Hippocampal formation (tissue), 2 donors: Measurements from ENCODE around the gene TMEM151B.

Experiments used
- DNase-seq, 2 donors: peaks; one replicate each; lab custom pipeline; 2025; lab: John Stamatoyannopoulos, UW

TMEM151B gene

DNA sequence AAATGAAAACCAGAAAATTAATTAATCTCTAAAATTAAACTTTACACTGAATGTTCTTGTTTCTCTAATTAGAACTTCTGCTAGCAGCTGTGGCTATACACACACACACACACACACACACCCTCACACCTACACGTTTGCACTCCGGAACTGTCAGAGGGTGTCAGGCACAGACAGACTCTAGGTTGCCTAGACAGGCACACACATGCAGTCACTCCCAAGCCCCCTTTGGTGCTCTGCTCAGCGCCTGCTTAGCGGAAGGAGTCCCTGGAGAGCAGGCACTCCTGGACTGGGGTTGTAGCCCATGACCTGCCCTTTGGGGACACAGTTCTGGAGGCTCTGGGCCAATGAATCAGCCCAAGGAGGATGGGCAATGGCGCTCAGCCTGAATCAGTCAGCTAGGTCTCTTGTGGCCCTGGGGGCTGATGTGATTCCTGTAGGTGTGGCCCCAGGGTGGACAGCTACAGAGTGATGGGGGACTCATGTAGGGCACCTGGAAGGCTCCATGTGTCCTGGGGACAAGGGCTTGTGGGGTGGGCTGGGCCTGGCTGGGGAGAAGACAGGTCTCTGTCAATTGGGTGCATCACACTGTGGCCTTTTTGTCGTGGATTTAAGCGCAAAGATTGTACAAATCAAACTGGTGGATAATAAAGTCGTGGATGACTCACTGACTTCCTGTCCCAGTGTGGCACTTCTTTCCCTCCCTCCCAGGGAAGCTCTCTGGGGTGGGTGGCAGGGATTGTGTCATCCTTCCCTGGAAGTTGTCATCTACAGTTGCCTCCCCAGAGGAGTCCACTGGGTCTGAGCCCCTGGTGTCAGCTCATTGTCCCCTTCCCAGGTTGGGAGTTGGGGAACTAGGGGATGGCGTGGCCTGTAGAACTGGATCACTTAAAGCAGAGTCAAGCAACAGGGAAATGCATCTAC, 8.8 kb downstream of the TMEM151B start:
- no peak for DNase-seq

DNA sequence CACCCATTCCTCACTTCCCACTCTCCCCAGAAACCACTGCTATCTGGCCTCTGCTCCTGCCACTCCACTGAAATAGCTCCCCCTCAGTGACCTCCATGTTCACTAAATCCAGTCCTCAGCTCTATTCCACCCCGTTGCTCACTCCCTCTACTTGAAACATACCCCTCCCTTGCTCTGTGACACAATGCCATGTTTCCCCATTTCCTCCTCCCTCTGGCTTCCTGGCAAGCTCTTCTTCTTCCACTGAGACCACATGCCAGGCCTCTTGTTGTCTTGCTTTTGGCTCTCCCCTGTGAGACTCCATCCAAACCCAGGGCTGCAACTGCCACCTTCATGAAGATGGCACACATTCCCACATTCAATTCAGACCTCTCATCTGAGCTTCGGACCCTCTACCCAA, 13.9 kb downstream of the TMEM151B start:
- DNase-seq: no peak

DNA sequence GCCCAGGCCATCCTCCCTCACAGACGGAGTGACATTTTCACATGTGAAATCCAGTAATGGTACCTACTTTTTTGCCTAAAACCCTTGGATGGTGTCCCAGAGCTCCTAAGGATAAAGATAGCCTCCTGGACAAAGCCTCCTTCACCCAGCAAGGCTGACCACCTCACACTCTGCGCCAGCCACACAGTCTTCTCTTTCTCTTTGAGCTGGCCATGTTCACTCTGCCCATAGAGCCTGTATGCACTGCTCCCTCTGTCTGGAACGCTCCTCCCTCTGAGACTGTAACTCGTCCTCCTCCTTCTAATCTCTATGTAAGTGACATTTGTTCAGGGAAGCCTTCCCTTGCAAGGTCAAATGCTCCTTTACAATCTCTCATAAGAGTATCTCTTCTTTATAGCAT, 14.6 kb downstream of the TMEM151B start:
- DNase-seq: no peak

DNA sequence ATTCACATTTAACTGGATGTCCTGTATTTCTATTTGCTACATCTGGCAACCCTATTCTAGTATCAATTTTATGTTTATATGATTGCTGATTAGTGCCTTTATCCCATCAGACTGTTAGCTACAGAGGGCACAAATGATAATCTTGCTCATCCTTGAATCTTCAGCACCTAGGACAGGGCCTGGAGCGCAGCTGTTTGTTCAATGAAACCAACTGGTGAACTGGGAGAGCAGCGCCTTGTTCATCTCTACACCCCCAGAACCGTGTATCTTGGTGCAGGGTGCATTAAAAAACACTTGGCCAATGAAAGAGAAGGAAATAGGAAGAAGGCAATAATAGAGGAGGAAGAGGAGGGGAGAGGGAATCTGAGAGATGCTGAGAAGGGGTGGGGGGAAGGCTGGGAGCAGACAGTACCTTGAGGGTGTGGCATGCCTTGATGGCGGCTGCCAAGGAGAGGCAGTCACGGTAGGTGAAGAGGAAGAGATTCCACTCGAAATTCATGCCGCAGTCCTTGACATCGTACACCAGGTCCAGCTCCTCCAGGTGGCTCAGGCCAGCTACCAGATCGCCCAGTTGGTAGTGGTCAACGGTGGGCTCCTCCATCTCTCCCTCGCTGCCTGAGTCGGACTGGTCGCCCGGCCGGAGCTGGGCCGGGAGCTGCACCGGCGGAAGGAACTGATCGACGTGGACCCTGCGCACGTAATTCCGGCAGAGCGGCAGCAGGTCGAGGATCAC, 15.5 kb downstream of the TMEM151B start:
- DNase-seq: no peak

DNA sequence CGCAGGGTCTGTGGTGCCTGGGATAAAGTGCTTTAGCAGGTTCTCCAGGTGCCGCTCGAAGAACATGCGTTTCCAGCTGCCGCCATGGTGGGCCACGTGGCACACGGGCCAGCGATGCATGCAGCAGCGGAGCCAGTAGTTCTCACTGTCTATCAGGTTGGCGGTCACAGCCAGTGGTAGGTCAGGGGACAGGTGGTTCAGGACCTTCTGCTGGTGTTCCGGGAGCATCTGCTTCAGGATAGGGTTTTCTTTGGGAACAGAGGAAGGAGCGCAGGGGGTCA, 16.0 kb downstream of the TMEM151B start:
- no peak for DNase-seq

DNA sequence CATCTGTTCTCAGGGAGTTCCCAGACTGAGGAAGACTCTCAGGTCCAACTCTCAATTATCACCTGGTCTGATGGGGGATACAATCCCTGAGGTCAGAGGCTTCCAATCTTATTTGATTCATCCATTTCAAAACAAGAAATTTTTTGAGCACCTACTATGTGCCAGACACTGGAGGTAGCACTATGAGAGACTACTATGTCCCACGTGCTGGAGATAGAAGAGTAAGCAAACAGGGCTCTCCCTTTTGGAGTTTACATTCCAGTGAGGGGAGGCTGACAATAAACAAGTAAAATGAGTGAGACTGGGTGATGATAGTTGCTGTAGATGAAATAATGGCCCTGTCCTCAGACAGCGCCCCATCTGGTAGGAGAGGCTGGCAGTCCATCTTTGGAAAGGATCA, 16.5 kb downstream of the TMEM151B start:
- no peak for DNase-seq

DNA sequence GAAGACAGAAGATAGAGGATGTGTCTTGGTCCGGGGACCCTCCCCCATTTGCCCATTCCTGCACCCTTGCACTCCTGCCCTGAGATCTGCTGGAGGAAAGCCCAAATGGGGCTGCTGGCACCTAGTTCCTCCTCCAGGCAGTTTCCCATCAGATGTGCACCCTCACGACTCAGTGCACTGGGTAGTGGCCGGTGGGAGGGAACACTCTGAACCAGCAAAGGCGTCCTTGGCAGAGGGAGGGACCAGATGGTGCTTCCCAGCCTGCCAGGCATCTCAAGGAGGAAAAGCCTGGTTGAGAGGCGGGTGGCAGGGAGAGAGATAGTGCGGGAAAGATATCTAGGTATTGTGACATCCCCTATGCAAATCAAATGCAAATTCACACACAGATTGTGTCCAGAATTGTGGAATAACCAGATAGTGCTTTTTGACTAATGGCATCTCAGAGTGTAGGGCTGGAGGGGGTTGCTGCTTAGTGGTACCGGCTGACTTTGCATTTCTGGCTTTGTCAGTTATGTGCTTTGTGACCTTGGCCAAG, 19.5 kb downstream of the TMEM151B start:
- DNase-seq: peak in 1 of 2 donors; percentile 37

DNA sequence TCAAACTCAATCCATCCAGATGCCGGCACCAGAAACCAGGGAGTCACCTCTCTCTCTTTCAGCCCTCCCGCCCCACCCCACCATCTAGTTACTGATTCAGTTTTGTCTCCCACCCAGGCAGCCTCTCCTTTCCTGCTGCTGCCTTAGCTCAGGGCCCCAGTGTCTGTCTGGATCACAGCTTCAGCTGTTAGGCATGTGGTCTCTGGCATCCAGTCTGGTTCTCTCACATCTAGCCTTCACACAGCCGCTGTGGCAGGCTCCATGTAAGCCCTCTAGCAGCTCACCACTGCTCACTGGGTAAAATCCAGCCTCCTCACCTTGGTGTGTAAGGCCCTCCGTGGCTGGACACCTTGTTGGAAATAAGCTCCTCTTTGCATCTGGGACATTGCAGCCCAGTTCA, 21.6 kb downstream of the TMEM151B start:
- DNase-seq: no peak

DNA sequence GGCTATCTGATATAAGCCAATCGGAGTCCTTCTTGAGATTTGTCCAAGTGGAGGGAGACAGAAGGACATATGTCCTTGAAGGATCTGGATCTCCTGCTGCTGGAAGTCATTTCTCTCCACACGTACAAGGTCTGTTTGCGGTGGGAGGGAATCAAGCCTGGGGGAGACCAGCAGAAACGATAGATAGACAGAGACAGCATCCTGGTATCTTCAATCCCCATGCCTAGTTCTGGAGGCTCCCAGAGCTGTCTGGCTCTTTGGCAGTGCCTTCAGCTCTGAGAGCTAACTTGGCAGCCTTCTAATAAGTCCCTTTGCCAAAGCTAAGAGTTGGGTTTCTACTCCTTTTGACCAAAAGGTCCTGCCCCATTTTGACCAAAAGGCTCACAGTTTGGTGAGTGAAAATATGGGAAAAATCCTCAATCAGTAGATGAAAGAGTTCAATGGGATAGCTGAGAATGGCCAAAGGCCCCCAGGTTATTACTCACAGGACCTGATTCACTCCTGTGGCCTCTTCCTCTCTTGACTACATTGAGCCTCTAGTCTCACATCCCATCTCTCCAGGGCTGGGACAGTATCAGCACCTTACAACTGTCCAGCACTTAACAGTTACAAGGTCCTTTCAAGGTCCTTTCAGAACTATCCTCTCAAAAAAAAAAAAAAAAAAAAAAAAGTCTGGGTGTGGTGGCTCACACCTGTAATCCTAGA, 22.6 kb downstream of the TMEM151B start:
- no peak for DNase-seq

DNA sequence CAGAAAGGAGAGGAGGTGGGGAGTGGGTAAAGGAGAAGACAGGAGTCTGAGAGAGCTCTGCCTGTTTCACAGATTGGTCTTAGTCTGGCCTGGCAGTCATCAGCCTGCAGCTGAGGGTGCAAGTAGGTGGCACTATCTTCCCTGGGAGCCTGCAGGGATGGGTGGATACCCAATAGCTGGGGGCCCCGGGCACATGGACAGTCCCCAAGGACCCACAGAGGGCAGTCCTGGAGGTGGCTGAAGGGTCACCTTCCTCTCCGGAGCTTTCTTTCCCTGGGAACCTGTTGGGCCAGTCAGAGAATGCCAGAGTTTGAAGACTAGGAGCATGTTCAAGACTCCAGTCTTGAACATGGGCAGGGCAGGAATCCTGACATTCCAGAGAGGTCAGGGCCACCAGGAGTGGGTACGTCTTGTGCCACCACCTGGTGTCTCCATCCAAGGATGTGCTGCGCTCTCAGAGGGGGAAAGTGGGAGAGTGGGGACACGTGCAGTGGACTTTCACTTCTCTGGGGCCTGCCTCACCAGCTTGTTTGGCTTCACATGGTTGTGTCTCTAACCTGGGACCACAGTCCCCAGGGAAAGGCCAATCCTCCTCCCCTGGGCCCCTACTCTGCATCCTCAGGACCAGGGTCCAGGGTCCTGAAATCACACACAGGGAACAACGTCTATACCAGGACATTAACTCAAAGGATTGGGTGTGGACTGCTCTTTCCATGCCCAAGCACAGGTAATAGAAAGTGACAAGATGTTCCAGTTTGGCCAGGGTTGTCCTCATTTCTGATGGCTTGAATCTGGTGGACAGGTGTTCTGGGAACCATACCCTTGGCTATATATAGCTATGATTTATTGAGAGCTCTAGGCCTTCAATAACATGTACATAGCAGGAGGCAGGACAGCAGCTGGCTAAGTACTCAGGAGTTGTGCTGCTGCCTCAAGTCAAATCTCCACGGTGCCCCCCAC, 24.9 kb downstream of the TMEM151B start:
- DNase-seq: no peak

DNA sequence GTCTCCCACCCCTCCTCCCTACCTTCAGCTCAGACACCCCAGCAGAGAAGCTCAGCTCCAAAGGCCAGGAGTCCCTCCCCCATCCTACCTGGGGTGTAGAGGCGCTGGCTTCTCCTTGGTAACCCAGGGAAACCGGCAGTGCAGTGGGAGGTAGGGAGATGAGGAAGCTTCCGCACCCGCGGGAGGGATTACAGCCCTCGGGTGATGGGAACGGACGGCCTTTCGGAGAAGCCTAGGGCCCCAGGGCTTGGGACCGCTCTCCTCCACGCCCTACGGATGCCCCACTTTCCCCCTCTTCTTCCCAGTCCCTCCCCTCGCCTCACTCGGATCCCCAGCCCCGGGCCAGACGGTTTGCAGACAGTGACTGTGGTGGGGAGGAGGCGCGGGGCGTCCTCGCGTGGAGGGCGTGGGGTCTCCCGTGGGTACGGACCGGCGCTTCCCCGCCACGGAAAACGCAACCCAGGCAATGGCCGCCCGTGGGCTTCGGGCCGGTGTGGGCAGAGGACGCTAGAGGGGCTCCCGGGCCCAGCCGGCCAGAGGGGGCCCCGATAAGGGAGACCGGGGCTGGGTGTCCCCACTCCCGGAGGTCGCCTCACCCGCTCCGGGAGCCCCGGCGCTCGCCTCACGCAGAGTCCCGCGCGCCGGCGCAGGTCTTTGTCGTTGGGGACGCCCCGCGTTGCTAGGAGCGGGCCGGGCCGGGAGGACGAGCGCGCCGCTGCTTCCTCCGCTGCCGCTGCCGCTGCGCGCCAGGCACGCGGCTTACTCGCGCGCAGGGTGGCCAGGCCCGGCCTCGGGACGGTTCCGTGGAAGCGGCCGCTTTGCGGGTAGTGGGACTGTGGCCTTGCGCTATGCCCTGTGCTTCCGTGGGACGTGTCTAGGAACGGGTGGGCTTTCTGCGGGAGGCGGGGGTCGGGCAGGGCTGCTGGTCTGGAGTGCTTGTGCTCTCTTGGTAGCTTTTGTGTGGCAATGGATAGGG, 27.1 kb downstream of the TMEM151B start:
- no peak for DNase-seq

DNA sequence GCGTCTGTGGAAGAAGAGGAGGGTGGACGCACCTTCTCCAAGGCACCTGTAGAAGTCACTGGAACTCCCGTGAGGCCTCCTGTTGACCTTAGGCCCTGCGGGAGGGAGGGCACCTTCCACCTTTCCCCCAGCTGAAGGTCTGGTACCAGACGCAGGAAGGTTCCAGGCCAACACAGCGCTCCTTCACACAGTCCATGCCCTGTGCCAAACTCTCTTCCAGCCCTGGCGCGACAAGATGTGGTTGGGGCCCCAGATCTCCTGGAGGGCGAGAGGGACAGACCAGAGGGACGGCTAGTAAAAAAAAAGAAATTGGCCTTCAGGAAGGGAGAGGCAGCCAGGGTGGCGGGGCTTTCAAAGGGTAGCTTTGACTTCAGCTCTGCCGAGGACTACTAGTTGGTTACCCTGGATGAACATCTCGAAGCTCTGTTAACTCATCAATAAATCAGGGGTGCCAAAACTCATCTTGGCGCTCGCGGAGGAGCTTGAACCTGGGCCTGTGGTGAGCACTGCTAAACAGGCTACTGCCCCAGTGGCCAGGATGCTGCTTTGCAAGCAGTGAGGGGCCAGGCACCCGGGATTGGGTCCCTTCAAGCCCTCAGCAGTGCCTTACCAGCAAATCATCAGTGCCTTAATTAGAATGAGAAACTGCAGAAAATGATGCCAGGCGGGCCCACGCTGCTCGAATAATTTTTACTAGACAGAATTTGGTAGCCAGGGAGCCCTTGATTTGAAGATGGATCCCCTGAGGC, 28.0 kb downstream of the TMEM151B start:
- DNase-seq: peak in 1 of 2 donors; percentile 15

DNA sequence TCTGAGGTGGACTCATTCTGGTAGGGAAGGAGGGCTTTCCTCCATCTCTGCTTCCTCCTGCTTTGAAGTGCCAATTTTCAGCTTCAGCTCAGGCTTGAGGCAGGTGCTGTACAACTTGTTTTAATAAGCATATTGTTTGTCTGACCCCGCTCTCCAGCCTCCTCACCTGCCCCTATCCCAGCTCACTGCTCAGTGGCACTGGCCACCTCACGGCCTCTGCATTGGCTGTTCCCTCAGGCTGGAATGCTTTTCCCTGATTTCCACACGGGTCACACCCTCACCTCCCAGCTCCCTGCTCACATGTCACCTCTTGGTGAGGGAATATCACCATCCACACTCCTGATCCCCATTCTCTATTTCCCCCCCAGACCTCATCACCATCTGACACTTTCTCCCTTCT, 28.6 kb downstream of the TMEM151B start:
- DNase-seq: no peak

DNA sequence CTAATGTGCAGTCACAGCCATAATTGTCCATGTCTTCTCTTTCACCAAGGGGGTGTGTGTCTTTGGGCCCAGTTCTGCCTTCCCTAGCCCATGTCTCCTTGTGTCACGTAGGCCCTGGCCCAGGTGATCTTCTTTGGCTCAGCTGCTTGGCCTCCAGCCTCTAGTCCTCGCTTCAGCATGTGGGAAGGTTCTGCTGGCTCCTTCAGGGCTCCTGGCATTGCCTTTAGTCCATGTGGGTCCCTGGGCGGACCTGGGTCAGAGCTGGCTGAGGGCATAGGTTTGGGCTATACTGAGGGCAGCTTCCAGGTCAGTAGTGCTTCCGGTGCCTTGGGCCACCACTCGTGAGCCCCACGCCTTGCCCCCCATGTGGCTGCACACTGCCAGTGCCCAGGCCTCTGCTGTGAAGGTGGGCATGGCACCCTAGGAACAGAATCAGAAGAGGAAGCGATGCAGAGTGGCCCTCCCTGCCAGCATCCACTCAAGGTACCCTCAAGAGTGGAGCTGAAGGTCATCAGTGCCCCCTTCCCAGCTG, 30.1 kb downstream of the TMEM151B start:
- DNase-seq: no peak

DNA sequence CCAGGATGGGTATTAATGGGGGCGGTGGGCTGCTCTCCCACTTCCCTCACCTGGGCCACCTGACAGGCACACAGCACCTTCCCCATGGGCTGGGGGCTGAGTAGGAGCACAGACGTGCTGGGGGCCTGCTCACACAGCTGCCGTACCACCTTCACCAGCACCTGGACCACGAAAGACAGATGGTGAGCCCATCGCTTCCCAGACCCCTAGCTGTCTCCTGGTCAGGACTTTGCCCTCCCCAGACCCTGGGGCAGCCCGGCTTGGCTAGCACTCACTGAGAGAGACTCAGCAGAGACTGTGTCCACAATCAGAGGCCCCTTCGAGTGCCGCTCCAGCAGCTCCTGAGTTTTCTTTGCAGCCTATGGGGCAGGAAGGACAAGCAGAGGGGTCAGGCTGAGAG, 30.9 kb downstream of the TMEM151B start:
- DNase-seq: no peak

DNA sequence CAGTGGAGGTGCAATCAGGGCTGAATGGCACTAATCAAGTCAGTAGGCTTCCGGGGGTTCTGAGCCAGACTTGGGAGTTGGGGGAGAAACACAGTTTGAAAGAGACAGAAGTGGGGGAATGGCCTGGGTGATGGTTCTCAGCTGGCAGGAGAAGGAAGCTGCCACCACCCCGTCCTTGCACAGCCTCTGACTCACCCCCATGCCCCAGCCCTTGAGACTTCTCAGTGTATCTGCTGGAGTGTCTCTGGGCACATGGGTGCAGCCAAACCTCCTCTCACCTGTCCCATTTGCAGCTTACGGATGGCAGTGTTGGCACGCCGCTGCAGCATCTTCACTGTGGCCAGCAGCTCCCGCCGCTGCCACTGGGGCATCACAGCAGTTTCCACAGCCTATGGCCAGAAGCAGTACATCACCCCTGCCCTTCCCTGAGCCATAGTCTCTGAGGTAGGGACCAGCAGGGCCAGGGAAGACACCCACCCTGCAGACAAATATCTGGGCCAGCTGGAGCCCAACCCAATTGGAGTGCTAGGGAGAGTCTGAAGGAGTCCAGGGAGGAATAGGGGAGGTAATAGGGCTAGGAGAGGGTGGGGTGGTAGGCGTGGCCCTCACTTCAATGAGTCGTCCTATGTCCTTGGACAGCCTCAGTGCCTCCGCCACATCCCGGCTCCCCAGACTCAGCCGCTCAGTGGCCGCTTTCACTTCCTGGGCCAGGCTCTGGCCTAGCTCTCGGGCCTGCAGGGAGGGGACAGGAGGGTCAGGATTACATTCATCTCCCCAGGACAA, 31.7 kb downstream of the TMEM151B start:
- DNase-seq: no peak

DNA sequence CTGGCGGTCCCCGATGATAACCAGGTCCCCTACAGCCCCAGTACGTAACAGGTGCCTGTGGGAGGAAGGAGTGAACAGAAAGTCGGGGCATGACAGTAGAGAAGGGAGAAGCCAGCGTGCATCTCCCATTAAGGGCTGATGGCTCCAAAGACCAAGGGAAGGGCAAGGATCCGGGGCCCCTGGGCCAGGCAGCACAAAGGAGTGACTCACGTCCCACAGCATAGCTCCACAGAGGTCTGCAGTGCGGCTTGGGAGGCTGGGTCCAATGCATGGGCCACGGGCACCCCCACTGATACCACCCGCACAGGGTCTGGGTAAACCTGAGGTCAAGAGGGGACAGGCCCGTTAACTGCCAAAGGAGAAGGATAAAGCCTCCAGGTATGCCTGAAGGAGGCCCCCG, 32.6 kb downstream of the TMEM151B start:
- DNase-seq: no peak

DNA sequence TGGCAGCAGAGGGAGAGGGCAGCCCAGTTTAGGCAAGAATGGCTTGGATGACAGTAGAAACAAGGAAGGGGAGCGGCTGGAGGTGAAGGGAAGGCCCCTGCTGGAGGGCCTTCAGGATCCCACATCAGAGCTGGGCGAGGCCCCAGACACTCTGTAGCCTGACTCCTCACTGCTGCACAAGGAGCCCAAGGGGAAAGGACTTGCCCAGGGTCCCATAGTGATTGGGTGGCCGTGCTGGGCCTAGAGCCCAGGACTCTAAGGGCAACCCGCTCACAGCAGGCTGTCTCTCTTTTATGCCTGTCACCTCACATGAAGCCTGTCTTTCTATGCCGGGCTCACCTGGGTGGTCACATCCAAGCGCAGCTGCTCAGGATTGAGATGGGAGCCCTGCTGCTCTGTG, 33.6 kb downstream of the TMEM151B start:
- no peak for DNase-seq
